HCT116 (cell line): ENCODE data around the gene MAIP1. TPM values are rescaled to one million over a fixed set of nuclear protein-coding genes. Genes with fewer than 3 reads are reported as not detected.

Experiments used
- ATAC-seq: fragments of 200-7000 bp; cut with Tn5 transposase; 2 replicates; pipeline ENCODE4 v1.9.1; 2020; ENCODE audit warnings: mild to moderate bottlenecking, moderate library complexity
- BruUV-seq: library from RNA; stranded (reverse); fragments of 400-500 nt; replicated peaks from 2 replicates; lab custom pipeline; 2021; lab: Mats Ljungman, UMichigan
- CTCF ChIA-PET: fragments of 300-600 bp; sonication (Branson Sonifier 250); formaldehyde crosslinking; loops from one replicate; lab custom pipeline; 2021; ENCODE audit warnings: antibody characterized with exemption; lab: Charles Lee
- POLR2A ChIA-PET: fragments of 300-600, 350-600 bp; sonication (Branson Sonifier 250); formaldehyde crosslinking; loops from one replicate; lab custom pipeline; 2021; ENCODE audit warnings: antibody characterized with exemption; lab: Charles Lee
- RAD21 ChIA-PET, 2 experiments: fragments of 300-600 bp; sonication (Branson Sonifier 250); formaldehyde crosslinking; loops; one replicate each; lab custom pipeline; 2023; ENCODE audit warnings: low total read pairs in 2 of 2; ENCODE audit not compliant: uncharacterized antibody in 2 of 2, unreplicated experiment in 2 of 2, low non-redundant PET in 1 of 2; lab: Charles Lee
- DNase-seq: peaks from one replicate; pipeline ENCODE4 v3.0.0-alpha.2; 2010; ENCODE audit warnings: low read depth, low spot score
- H2AFZ ChIP-seq: fragments of 200-600 bp; shearing (Covaris generic), sonication (generic); 2 replicates; pipeline ENCODE4 v1.6.1; 2017; ENCODE audit warnings: low read depth, mixed run types, mixed read lengths, antibody characterized with exemption, low read length; ENCODE audit not compliant: poor library complexity, severe bottlenecking
- H3K27ac ChIP-seq: 2 replicates; pipeline ENCODE4 v1.5.1; 2012; ENCODE audit warnings: low read depth, low read length
- H3K27me3 ChIP-seq: fragments of 200-600 bp; sonication (generic); 2 replicates; pipeline ENCODE4 v1.6.1; 2016; ENCODE audit warnings: mixed run types, low read length, mixed read lengths; ENCODE audit not compliant: insufficient read depth
- H3K36me3 ChIP-seq, 2 experiments: fragments of 200-500 bp in 1 of 2; fragments of 200-600 bp in 1 of 2; sonication (Bioruptor generic) in 1 of 2; sonication (generic) in 1 of 2; 2 replicates each; pipeline versions ENCODE4 v1.5.1 to v1.6.1; 2014 to 2016; ENCODE audit warnings: low read length in 2 of 2, inconsistent platforms in 1 of 2, mixed read lengths in 1 of 2, mixed run types in 1 of 2; ENCODE audit not compliant: insufficient read depth in 2 of 2, control insufficient read depth in 1 of 2
- H3K4me1 ChIP-seq, 2 experiments: fragments of 200-600 bp in 1 of 2; sonication (generic) in 1 of 2; 2 replicates each; pipeline versions ENCODE4 v1.5.1 to v1.6.1; 2012 to 2017; ENCODE audit warnings: low read length in 2 of 2, inconsistent platforms in 1 of 2, mild to moderate bottlenecking in 1 of 2, mixed read lengths in 1 of 2, mixed run types in 1 of 2, moderate library complexity in 1 of 2; ENCODE audit not compliant: insufficient read depth in 2 of 2, control insufficient read depth in 1 of 2
- H3K4me2 ChIP-seq: fragments of 200-600 bp; sonication (generic); 2 replicates; pipeline ENCODE4 v1.6.1; 2017; ENCODE audit warnings: mixed run types, low read length, mixed read lengths
- H3K4me3 ChIP-seq, 2 experiments: fragments of 200-600 bp in 1 of 2; sonication (generic) in 1 of 2; replicated peaks in 1 of 2; 2 replicates each; pipeline ENCODE4 v1.5.1; 2011 to 2016; ENCODE audit warnings: low read length in 2 of 2, control low read depth in 1 of 2, low read depth in 1 of 2, mild to moderate bottlenecking in 1 of 2, mixed read lengths in 1 of 2, mixed run types in 1 of 2
- H3K79me2 ChIP-seq: fragments of 200-600 bp; sonication (generic); 2 replicates; pipeline ENCODE4 v1.6.1; 2017; ENCODE audit warnings: mild to moderate bottlenecking, mixed run types, low read length, moderate library complexity, mixed read lengths; ENCODE audit not compliant: insufficient read depth
- H3K9ac ChIP-seq: fragments of 200-600 bp; sonication (generic); 2 replicates; pipeline ENCODE4 v1.6.1; 2016; ENCODE audit warnings: low read length, mixed read lengths
- H3K9me2 ChIP-seq: fragments of 200-600 bp; sonication (generic), shearing (Covaris generic); 2 replicates; pipeline ENCODE4 v1.6.1; 2017; ENCODE audit warnings: mixed run types, mild to moderate bottlenecking, moderate library complexity; ENCODE audit not compliant: insufficient read depth
- H3K9me3 ChIP-seq, 2 experiments: fragments of 200-500 bp in 1 of 2; fragments of 200-600 bp in 1 of 2; sonication (Bioruptor generic) in 1 of 2; sonication (generic) in 1 of 2; 2 replicates each; pipeline ENCODE4 v1.6.1; 2014 to 2017; ENCODE audit warnings: low read length in 2 of 2, mixed read lengths in 2 of 2, inconsistent platforms in 1 of 2, low read depth in 1 of 2, mild to moderate bottlenecking in 1 of 2, mixed run types in 1 of 2, moderate library complexity in 1 of 2; ENCODE audit not compliant: control insufficient read depth in 1 of 2, insufficient read depth in 1 of 2
- H4K20me1 ChIP-seq: fragments of 200-600 bp; sonication (generic), shearing (Covaris generic); 2 replicates; pipeline ENCODE4 v1.6.1; 2017; ENCODE audit warnings: mixed run types, mild to moderate bottlenecking, moderate library complexity; ENCODE audit not compliant: insufficient read depth
- CTCF ChIP-seq, 3 experiments: fragments of 200-600 bp in 1 of 3; sonication (generic) in 1 of 3; IDR thresholded peaks in 2 of 3; conservative IDR thresholded peaks in 1 of 3; 2 replicates each; pipeline ENCODE4 v1.5.1; 2012 to 2017; ENCODE audit warnings: low read depth in 2 of 3, low read length in 2 of 3, antibody characterized with exemption in 1 of 3, borderline replicate concordance in 1 of 3, control low read depth in 1 of 3, mild to moderate bottlenecking in 1 of 3, mixed read lengths in 1 of 3, mixed run types in 1 of 3, moderate library complexity in 1 of 3; ENCODE audit not compliant: insufficient read depth in 1 of 3
- RAD21 ChIP-seq: IDR thresholded peaks from 2 replicates; pipeline ENCODE4 v1.6.1; 2012; ENCODE audit warnings: low read depth, mild to moderate bottlenecking
- intact Hi-C: fragments of 100-400 bp; cut with micrococcal nuclease; formaldehyde crosslinking; loops from 2 replicates; pipeline ENCODE4 v1.10.0; 2022
- total RNA-seq: library from RNA; stranded (reverse); gene quantifications from one replicate; pipeline ENCODE4 v1.2.1, GENCODE V29; 2021; ENCODE audit not compliant: unreplicated experiment
- TF ChIP-seq, protein P1 (sequence below): IDR thresholded peaks from 2 replicates; pipeline ENCODE4 v1.6.1; 2011; ENCODE audit warnings: mild to moderate bottlenecking, low read length, moderate library complexity; ENCODE audit not compliant: insufficient replicate concordance; ENCODE audit errors: extremely low read depth

Gene MAIP1
- total RNA-seq, 1 experiment from 2014 or later = 32.5 TPM

GRCh38 chr2:199940373-199940772, 15.0 kb upstream of the MAIP1 start:
- no peaks in the 10 kb centered on the region for H3K9me2 ChIP-seq
- DNase-seq (peak; percentile 21), ATAC-seq (peak; percentile 73; the same call in 1 of the 2 replicates)
- no peaks in the 10 kb centered on the region for H3K4me1 ChIP-seq
- no peaks in the 10 kb centered on the region for H4K20me1 ChIP-seq
- CTCF ChIA-PET = interaction anchor here (0.9 to 2.0 kb wide), 7 partner anchors 81 to 1631 kb away, joined by 3 to 26 read pairs (median 3); no protein-coding TSS in a partner anchor
- no peak overlapping the region for H2AFZ ChIP-seq
- H3K4me2 ChIP-seq = no peak overlapping the region
- intact Hi-C loops = loop anchor here (1.0 to 10.0 kb wide), 3 partner anchors 83 to 1626 kb away; no protein-coding TSS in a partner anchor
- no peaks in the 10 kb centered on the region for H3K9me3 ChIP-seq
- H3K4me3 ChIP-seq = no peak overlapping the region
- no peak overlapping the region for H3K9ac ChIP-seq
- RAD21 ChIA-PET = interaction anchor here in 1 of 2 experiments (0.7 kb wide), 1 partner anchor 75 kb away, joined by 3 read pairs; no protein-coding TSS in a partner anchor
- H3K27ac ChIP-seq = no peak overlapping the region
- H3K36me3 ChIP-seq = peaks cover 15 to 18% of the 10 kb centered on the region in 2 experiments; a peak in 2 of 4 replicates
- no TSS peak for BruUV-seq
- H3K79me2 ChIP-seq = peaks cover 33% of the 10 kb centered on the region
- POLR2A ChIA-PET = no interaction called here
- H3K27me3 ChIP-seq = no peaks in the 10 kb centered on the region
- TF ChIP-seq RAD21 (peak; percentile 63), CTCF (IDR thresholded peaks at IDR 0.05 in 2 of 3, conservative IDR thresholded peaks at IDR 0.05 in 1 of 3; ENCODE audit: borderline replicate concordance in 1 of 3, insufficient read depth in 1 of 3, low read depth in 2 of 3, low read length in 2 of 3) (peak; percentile 18 to 48 (median 33); a peak in 4 of 6 replicates)
- TF ChIP-seq, protein P1, sequence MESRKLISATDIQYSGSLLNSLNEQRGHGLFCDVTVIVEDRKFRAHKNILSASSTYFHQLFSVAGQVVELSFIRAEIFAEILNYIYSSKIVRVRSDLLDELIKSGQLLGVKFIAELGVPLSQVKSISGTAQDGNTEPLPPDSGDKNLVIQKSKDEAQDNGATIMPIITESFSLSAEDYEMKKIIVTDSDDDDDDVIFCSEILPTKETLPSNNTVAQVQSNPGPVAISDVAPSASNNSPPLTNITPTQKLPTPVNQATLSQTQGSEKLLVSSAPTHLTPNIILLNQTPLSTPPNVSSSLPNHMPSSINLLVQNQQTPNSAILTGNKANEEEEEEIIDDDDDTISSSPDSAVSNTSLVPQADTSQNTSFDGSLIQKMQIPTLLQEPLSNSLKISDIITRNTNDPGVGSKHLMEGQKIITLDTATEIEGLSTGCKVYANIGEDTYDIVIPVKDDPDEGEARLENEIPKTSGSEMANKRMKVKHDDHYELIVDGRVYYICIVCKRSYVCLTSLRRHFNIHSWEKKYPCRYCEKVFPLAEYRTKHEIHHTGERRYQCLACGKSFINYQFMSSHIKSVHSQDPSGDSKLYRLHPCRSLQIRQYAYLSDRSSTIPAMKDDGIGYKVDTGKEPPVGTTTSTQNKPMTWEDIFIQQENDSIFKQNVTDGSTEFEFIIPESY = no peak
